ENCODE results near the gene SCN2B. TPM values are rescaled to one million over a fixed set of nuclear protein-coding genes. Genes with fewer than 3 reads are reported as not detected.
A peak's percentile ranks its signal among the peaks of the same experiment; 100 is the strongest.

SCN2B gene
- total and polyA plus RNA-seq, 10 of the 15 experiments (the other 5 are each of a cell fraction or from before 2014, with no cell fraction given), result 0.01 TPM; not detected in 9

GRCh38 chr11:118216621-118217481, 40.4 kb upstream of the SCN2B start (continued):
- TF ChIP-seq MTA2 (IDR thresholded peaks at IDR 0.05; ENCODE audit: low read depth) (peak; percentile 80; the same call in 1 of the 2 replicates), JUND (IDR thresholded peaks at IDR 0.05; ENCODE audit: low read depth, low read length) (no peak), ZBED1 (IDR thresholded peaks at IDR 0.05; ENCODE audit: borderline replicate concordance) (0 out of 2 replicates have a peak, but pooled peaks have one; percentile 12), RELA (IDR thresholded peaks at IDR 0.05; ENCODE audit: borderline replicate concordance, partially characterized antibody) (no peak)
- TF ChIP-seq, protein P1, sequence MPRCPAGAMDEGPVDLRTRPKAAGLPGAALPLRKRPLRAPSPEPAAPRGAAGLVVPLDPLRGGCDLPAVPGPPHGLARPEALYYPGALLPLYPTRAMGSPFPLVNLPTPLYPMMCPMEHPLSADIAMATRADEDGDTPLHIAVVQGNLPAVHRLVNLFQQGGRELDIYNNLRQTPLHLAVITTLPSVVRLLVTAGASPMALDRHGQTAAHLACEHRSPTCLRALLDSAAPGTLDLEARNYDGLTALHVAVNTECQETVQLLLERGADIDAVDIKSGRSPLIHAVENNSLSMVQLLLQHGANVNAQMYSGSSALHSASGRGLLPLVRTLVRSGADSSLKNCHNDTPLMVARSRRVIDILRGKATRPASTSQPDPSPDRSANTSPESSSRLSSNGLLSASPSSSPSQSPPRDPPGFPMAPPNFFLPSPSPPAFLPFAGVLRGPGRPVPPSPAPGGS (IDR thresholded peaks at IDR 0.05; ENCODE audit: borderline replicate concordance, insufficient read depth, low read depth, low read length, poor library complexity, severe bottlenecking), result no peak

GRCh38 chr11:118215765-118216164, 39.3 kb upstream of the SCN2B start:
- Histone ChIP-seq H3K4me1 (ENCODE audit: control insufficient read depth, insufficient read depth, low read length) (peaks cover 36% of the 10 kb centered on the region), H2AFZ (ENCODE audit: control insufficient read depth, low read depth, low read length) (no peak overlapping the region), H3K4me3 (no peak overlapping the region), H3K27me3 (replicated peaks in 1 of 2; ENCODE audit: control insufficient read depth in 2 of 2, insufficient read depth in 2 of 2, low read length in 1 of 2) (no peaks in the 10 kb centered on the region), H4K20me1 (ENCODE audit: control insufficient read depth, insufficient read depth) (no peaks in the 10 kb centered on the region), H3K27ac (ENCODE audit: control insufficient read depth, insufficient read depth) (peak overlapping the region; percentile 8; the same call in 1 of the 2 replicates), H3K4me2 (ENCODE audit: control insufficient read depth, insufficient read depth) (no peak overlapping the region), H3K79me2 (ENCODE audit: control insufficient read depth, insufficient read depth, low read length) (no peaks in the 10 kb centered on the region), H3K36me3 (ENCODE audit: control insufficient read depth in 2 of 2, insufficient read depth in 2 of 2, low read length in 1 of 2) (no peaks in the 10 kb centered on the region), H3K9me3 (replicated peaks; ENCODE audit: control insufficient read depth, insufficient read depth, low read length) (no peaks in the 10 kb centered on the region), H3K9ac (ENCODE audit: control insufficient read depth, insufficient read depth, low read length) (no peak overlapping the region)
- ChIA-PET POLR2A (interaction anchor here (0.6 to 3.7 kb wide), 8 partner anchors 9 to 120 kb away, joined by 3 to 17 read pairs (median 6); partner anchors contain the start of genes JAML and MPZL3), RAD21 (ENCODE audit: unreplicated experiment) (interaction anchor here (0.8 to 4.2 kb wide), 13 partner anchors 10 to 217 kb away, joined by 3 to 43 read pairs (median 6); partner anchors contain the start of genes JAML, MPZL2 and MPZL3), CTCF (interaction anchor here (0.9 to 6.9 kb wide), 10 partner anchors 10 to 80 kb away, joined by 3 to 62 read pairs (median 4); partner anchors contain the start of gene MPZL3), SMC1A (ENCODE audit: uncharacterized antibody, unreplicated experiment) (interaction anchor here (0.6 to 5.8 kb wide), 15 partner anchors 10 to 152 kb away, joined by 3 to 80 read pairs (median 3); partner anchors contain the start of genes JAML and MPZL3)
- FAIRE-seq, result no peak
- DNase-seq (ENCODE audit: low read depth, low spot score), result no peak
- in situ Hi-C loops (cut with MboI) (no loop called here), intact Hi-C loops (cut with micrococcal nuclease; ENCODE audit: unreplicated experiment) (no loop called here)
- ATAC-seq, result no peak
- BruUV-seq (replicated peaks), result no TSS peak
- 78% methylated on average over 7 of the region's 7 CpGs for WGBS (ENCODE audit: insufficient coverage, insufficient replicate concordance, low lambda C conversion rate, missing lambda C conversion rate)
- TF ChIP-seq, protein P1 (IDR thresholded peaks at IDR 0.05; ENCODE audit: borderline replicate concordance, insufficient read depth, low read depth, low read length, poor library complexity, severe bottlenecking), result no peak
- no peak for TF ChIP-seq TCF12 (IDR thresholded peaks at IDR 0.05; ENCODE audit: low read depth, low read length)
- no peak for TF ChIP-seq FOXM1 (IDR thresholded peaks at IDR 0.05; ENCODE audit: low read depth, low read length)
- no peak for TF ChIP-seq CHD2 (IDR thresholded peaks at IDR 0.05; ENCODE audit: borderline replicate concordance, low read depth, low read length)
- no peak for TF ChIP-seq ZNF687 (IDR thresholded peaks at IDR 0.05)
- no peak for TF ChIP-seq PAX8 (IDR thresholded peaks at IDR 0.05)
- no peak for TF ChIP-seq POLR2A (IDR thresholded peaks at IDR 0.05; ENCODE audit: low read depth, low read length)
- no peak for TF ChIP-seq SMARCA5 (IDR thresholded peaks at IDR 0.05)
- TF ChIP-seq BMI1 (IDR thresholded peaks at IDR 0.05; ENCODE audit: borderline replicate concordance), result no peak
- no peak for TF ChIP-seq ZNF384 (IDR thresholded peaks at IDR 0.05; ENCODE audit: borderline replicate concordance, low read depth, low read length)
- TF ChIP-seq SREBF2 (IDR thresholded peaks at IDR 0.05; ENCODE audit: low read length), result no peak
